HepG2 (cell line): ENCODE data around the gene PCYT2. TPM values are rescaled to one million over a fixed set of nuclear protein-coding genes. Genes with fewer than 3 reads are reported as not detected.

Source experiments
- ATF6 ChIP-seq: sonication (generic); formaldehyde crosslinking; conservative IDR thresholded peaks from 2 replicates; pipeline ENCODE4 v1.4.0; 2020; ENCODE audit warnings: missing genetic modification reagents
- ATF7 ChIP-seq, 2 experiments: fragments of 450-650 bp in 1 of 2; sonication (generic) in 1 of 2; formaldehyde crosslinking in 1 of 2; IDR thresholded peaks; 2 replicates each; pipeline versions ENCODE4 v1.4.0 to v1.6.1; 2016 to 2020; ENCODE audit warnings: antibody characterized with exemption in 1 of 2, mild to moderate bottlenecking in 1 of 2, missing genetic modification reagents in 1 of 2
- ATRX ChIP-seq: sonication (generic); formaldehyde crosslinking; IDR thresholded peaks from 2 replicates; pipeline ENCODE4 v1.4.0; 2020; ENCODE audit warnings: missing genetic modification reagents, borderline replicate concordance
- CCDC6 ChIP-seq: sonication (generic); formaldehyde crosslinking; IDR thresholded peaks from 2 replicates; pipeline ENCODE4 v1.8.1; 2022; ENCODE audit warnings: mild to moderate bottlenecking, missing genetic modification reagents, moderate library complexity
- FOXP4 ChIP-seq: sonication (generic); formaldehyde crosslinking; IDR thresholded peaks from 2 replicates; pipeline ENCODE4 v1.4.0; 2020; ENCODE audit warnings: missing genetic modification reagents
- MXI1 ChIP-seq: IDR thresholded peaks from 3 replicates; pipeline ENCODE4 v1.6.1; 2012; ENCODE audit warnings: low read depth, low read length, inconsistent platforms, borderline replicate concordance
- NFKB2 ChIP-seq: sonication (generic); formaldehyde crosslinking; IDR thresholded peaks from 2 replicates; pipeline ENCODE4 v1.4.0; 2020; ENCODE audit warnings: missing genetic modification reagents, borderline replicate concordance
- THAP8 ChIP-seq: sonication (generic); formaldehyde crosslinking; IDR thresholded peaks from 2 replicates; pipeline ENCODE4 v1.5.1; 2020; ENCODE audit warnings: missing genetic modification reagents, mild to moderate bottlenecking, borderline replicate concordance
- TRIM22 ChIP-seq: fragments of 450-650 bp; IDR thresholded peaks from 2 replicates; pipeline ENCODE4 v1.6.1; 2017
- YEATS4 ChIP-seq: sonication (generic); formaldehyde crosslinking; IDR thresholded peaks from 2 replicates; pipeline ENCODE4 v1.4.0; 2020; ENCODE audit warnings: missing genetic modification reagents, borderline replicate concordance
- ZBTB10 ChIP-seq: sonication (generic); formaldehyde crosslinking; IDR thresholded peaks from 2 replicates; pipeline ENCODE4 v1.4.0; 2020; ENCODE audit warnings: missing genetic modification reagents, borderline replicate concordance
- ZBTB14 ChIP-seq: sonication (generic); formaldehyde crosslinking; IDR thresholded peaks from 2 replicates; pipeline ENCODE4 v1.4.0; 2020; ENCODE audit warnings: missing genetic modification reagents
- ZNF138 ChIP-seq: sonication (generic); formaldehyde crosslinking; IDR thresholded peaks from 2 replicates; pipeline ENCODE4 v1.5.0; 2020; ENCODE audit warnings: mild to moderate bottlenecking, low read depth, missing genetic modification reagents
- ZNF775 ChIP-seq: sonication (generic); formaldehyde crosslinking; IDR thresholded peaks from 2 replicates; pipeline ENCODE4 v1.4.0; 2020; ENCODE audit warnings: missing genetic modification reagents, mild to moderate bottlenecking, moderate library complexity, borderline replicate concordance
- ZNF782 ChIP-seq: sonication (generic); formaldehyde crosslinking; IDR thresholded peaks from 2 replicates; pipeline ENCODE4 v1.4.0; 2020; ENCODE audit warnings: missing genetic modification reagents, mild to moderate bottlenecking, borderline replicate concordance
- polyA plus RNA-seq, 8 experiments: library from polyadenylated mRNA; depleted of rRNA in 3 of 8; stranded (reverse) in 7 of 8; unstranded in 1 of 8; fragments of >200 nt; fragmentation: Illumina TruSeq in 4 of 8; extraction: Trizol in 4 of 8; gene quantifications; 2 replicates each; pipeline versions ENCODE4 v1.2.1 to v1.2.3, GENCODE V29; 2011 to 2016; ENCODE audit warnings: low read depth in 4 of 8, missing spikeins in 1 of 8, mixed read lengths in 1 of 8; ENCODE audit not compliant: insufficient read depth in 1 of 8
- total RNA-seq, 5 experiments: library from RNA; depleted of rRNA; stranded (reverse); fragments of >200 nt; fragmentation: Illumina TruSeq; extraction: Trizol; gene quantifications; 2 replicates each; pipeline ENCODE4 v1.2.3, GENCODE V29; 2016; ENCODE audit warnings: low read depth in 1 of 5

PCYT2 gene
- total and polyA plus RNA-seq, 2 of the 13 experiments (the other 11 are each of a cell fraction or from before 2014, with no cell fraction given) = 147 to 297 TPM

- TF ChIP-seq ATRX (CRISPR knock-in tag) (no peak), THAP8 (CRISPR knock-in tag) (no peak), ZNF138 (no peak), FOXP4 (no peak), YEATS4 (CRISPR knock-in tag) (peak; percentile 43; the same call in 1 of the 2 replicates), ZBTB10 (peak; percentile 62; the same call in 1 of the 2 replicates), TRIM22 (no peak), ATF6 (CRISPR knock-in tag) (no peak), ZNF782 (CRISPR knock-in tag) (no peak), ZNF775 (no peak), CCDC6 (CRISPR knock-in tag) (no peak; the same call in 1 of the 2 replicates), ZBTB14 (CRISPR knock-in tag) (peak; percentile 23; the same call in 1 of the 2 replicates), ATF7 (IDR thresholded peaks at IDR 0.05) (no peak), ATF7 (CRISPR knock-in tag; IDR thresholded peaks at IDR 0.05) (no peak), MXI1 (peak; percentile 19; the same call in 1 of the 3 replicates), NFKB2 (CRISPR knock-in tag) (peak; percentile 31; the same call in 1 of the 2 replicates)
Measured at GRCh38 chr17:81869221-81870130, 41.7 kb downstream of the PCYT2 start (continued).
